ENCODE measurements around the gene DCDC1. TPM values are rescaled to one million over a fixed set of nuclear protein-coding genes. Genes with fewer than 3 reads are reported as not detected.

The DCDC1 gene
- total RNA-seq, 6 donors from 2014 or later: 0.11 to 25.2 (median 3.3) TPM

GRCh38 chr11:31366795-31367194 lies 2.7 kb downstream of the DCDC1 start:
- Histone ChIP-seq H3K9me3 (no peaks in the 10 kb centered on the region), H3K36me3 (no peaks in the 10 kb centered on the region), H3K4me1 (peaks cover 8 to 19% (median 19%) of the 10 kb centered on the region in 4 donors), H3K27me3 (no peaks in the 10 kb centered on the region), H3K4me3 (no peak overlapping the region), H3K27ac (no peak overlapping the region)
- no peak for DNase-seq
- TF ChIP-seq EP300 (IDR thresholded peaks at IDR 0.05) (no peak), POLR2A (IDR thresholded peaks at IDR 0.05) (no peak), POLR2AphosphoS5 (IDR thresholded peaks at IDR 0.05) (no peak)
- TF ChIP-seq, protein P1, sequence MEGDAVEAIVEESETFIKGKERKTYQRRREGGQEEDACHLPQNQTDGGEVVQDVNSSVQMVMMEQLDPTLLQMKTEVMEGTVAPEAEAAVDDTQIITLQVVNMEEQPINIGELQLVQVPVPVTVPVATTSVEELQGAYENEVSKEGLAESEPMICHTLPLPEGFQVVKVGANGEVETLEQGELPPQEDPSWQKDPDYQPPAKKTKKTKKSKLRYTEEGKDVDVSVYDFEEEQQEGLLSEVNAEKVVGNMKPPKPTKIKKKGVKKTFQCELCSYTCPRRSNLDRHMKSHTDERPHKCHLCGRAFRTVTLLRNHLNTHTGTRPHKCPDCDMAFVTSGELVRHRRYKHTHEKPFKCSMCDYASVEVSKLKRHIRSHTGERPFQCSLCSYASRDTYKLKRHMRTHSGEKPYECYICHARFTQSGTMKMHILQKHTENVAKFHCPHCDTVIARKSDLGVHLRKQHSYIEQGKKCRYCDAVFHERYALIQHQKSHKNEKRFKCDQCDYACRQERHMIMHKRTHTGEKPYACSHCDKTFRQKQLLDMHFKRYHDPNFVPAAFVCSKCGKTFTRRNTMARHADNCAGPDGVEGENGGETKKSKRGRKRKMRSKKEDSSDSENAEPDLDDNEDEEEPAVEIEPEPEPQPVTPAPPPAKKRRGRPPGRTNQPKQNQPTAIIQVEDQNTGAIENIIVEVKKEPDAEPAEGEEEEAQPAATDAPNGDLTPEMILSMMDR (IDR thresholded peaks at IDR 0.05): no peak
- WGBS, 2 donors: 46 to 54% methylated on average over 4 of the region's 4 CpGs
- ATAC-seq (ENCODE audit: low FRiP score in 2 of 2): no peak

DNA sequence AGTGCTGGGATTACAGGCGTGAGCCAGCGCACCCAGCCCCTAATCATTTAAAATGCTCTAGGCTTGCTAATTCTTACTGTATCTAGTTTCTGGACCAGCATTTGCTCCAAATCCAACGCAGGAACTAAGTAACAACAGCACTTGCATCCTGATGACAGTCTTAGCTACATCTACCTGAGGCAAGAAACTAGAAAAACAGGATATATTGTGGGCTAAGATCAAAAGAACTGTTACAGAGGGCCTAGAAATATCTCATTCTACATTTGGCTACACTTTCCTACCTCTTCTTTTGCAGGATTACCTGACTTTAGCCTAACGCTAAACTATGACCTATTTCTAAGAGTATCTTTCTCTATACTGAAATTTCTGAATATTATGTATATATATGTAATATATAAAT lies 7.8 kb downstream of the DCDC1 start:
- Histone ChIP-seq H3K27ac (no peak overlapping the region), H3K9me3 (no peaks in the 10 kb centered on the region), H3K36me3 (no peaks in the 10 kb centered on the region), H3K4me3 (no peak overlapping the region), H3K27me3 (no peaks in the 10 kb centered on the region), H3K4me1 (no peaks in the 10 kb centered on the region)
- no peak for TF ChIP-seq POLR2A (IDR thresholded peaks at IDR 0.05)
- TF ChIP-seq, protein P1 (IDR thresholded peaks at IDR 0.05): no peak
- no peak for TF ChIP-seq POLR2AphosphoS5 (IDR thresholded peaks at IDR 0.05)
- no peak for TF ChIP-seq EP300 (IDR thresholded peaks at IDR 0.05)
- DNase-seq: no peak
- WGBS, 2 donors: 77 to 87% methylated on average over 4 of the region's 4 CpGs
- ATAC-seq (ENCODE audit: low FRiP score in 2 of 2): no peak

GRCh38 chr11:31355817-31356216 lies 13.7 kb downstream of the DCDC1 start:
- H3K4me1 ChIP-seq: no peaks in the 10 kb centered on the region
- 85 to 87% methylated on average over 5 of the region's 5 CpGs for WGBS, 2 donors
- no peaks in the 10 kb centered on the region for H3K27me3 ChIP-seq
- H3K27ac ChIP-seq: no peak overlapping the region
- H3K4me3 ChIP-seq: no peak overlapping the region
- no peak for ATAC-seq (ENCODE audit: low FRiP score in 2 of 2)
- TF ChIP-seq POLR2A (IDR thresholded peaks at IDR 0.05) (no peak), POLR2AphosphoS5 (IDR thresholded peaks at IDR 0.05) (no peak), EP300 (IDR thresholded peaks at IDR 0.05) (no peak)
- TF ChIP-seq, protein P1 (IDR thresholded peaks at IDR 0.05): no peak
- DNase-seq: no peak
- H3K36me3 ChIP-seq: no peaks in the 10 kb centered on the region
- H3K9me3 ChIP-seq: no peaks in the 10 kb centered on the region

- Histone ChIP-seq H3K27ac (no peak overlapping the region), H3K27me3 (no peaks in the 10 kb centered on the region), H3K36me3 (no peaks in the 10 kb centered on the region), H3K4me1 (no peaks in the 10 kb centered on the region), H3K4me3 (no peak overlapping the region), H3K9me3 (no peaks in the 10 kb centered on the region)
- DNase-seq (no peak), ATAC-seq (ENCODE audit: low FRiP score in 2 of 2) (no peak)
- TF ChIP-seq POLR2A (IDR thresholded peaks at IDR 0.05): no peak
- TF ChIP-seq, protein P1 (IDR thresholded peaks at IDR 0.05): no peak
- no peak for TF ChIP-seq POLR2AphosphoS5 (IDR thresholded peaks at IDR 0.05)
- no peak for TF ChIP-seq EP300 (IDR thresholded peaks at IDR 0.05)
- 42 to 45% methylated on average over 2 of the region's 2 CpGs for WGBS, 2 donors
Measured at GRCh38 chr11:31355131-31355530, 14.4 kb downstream of the DCDC1 start.

DNA sequence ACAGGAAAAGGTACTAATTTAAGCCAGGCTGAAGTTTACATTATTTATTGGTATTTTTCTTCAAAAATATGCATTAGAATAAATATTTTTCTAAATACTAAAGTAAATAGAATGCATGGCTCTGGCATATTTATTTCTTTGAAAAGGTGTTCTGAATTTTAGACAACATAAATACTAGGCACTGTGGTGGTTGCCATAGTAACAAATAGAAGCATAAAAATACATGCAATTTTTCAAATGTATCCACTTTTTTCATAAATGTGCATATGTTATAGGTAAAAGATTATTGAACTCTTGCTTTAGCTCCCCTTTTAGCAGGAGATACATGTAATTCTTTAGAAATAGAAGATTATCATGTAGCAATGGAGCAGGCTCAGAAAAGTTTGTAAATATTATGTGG lies 18.4 kb downstream of the DCDC1 start:
- H3K27me3 ChIP-seq: no peaks in the 10 kb centered on the region
- DNase-seq (no peak), ATAC-seq (ENCODE audit: low FRiP score in 2 of 2) (no peak)
- no peak for TF ChIP-seq POLR2A (IDR thresholded peaks at IDR 0.05)
- TF ChIP-seq EP300 (IDR thresholded peaks at IDR 0.05): no peak
- TF ChIP-seq POLR2AphosphoS5 (IDR thresholded peaks at IDR 0.05): no peak
- TF ChIP-seq, protein P1 (IDR thresholded peaks at IDR 0.05): no peak
- H3K27ac ChIP-seq: no peak overlapping the region
- no peaks in the 10 kb centered on the region for H3K36me3 ChIP-seq
- no peaks in the 10 kb centered on the region for H3K9me3 ChIP-seq
- no peaks in the 10 kb centered on the region for H3K4me1 ChIP-seq
- no peak overlapping the region for H3K4me3 ChIP-seq
